ENCODE results near the gene HUWE1.

The HUWE1 gene

DNA sequence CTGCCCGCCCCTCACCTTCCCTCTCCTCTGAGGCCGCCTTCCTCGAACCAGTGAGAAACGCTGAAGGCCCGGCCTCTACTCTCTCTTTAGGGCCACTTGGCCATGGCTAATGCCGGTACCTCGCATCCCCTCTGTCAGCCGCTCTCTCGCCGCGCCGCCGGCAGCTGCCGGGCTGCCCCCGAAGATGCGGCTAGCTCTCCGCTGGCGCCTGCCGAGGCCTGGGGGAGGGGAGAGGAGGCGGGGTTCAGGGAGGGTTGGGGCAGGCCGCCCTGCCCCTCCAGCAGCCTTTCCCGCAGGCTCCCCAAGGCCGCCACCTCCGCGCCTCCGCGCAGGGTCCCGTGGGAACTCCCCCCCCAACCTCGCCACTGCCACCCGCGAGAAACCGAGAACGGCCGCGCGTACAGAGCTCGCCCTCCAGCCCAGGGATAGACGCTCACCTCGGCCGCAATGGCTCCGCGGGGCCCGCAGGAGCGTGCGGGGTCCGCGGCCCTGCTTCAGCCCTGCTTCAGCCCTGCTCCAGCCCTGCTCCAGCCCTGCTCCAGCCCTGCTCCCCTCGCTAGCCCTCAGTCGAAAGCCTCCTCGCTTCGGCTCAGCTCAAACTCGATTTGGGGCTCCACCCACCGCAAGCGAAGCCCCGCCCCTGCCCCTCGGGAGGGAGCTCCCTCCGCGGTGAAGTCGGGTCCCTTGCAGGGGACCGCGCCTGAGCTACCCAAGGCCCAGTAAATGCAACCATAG, at the start of gene HUWE1:
HUWE1 (minus strand) TSS at position 569 of the 735 bp plus-strand sequence. CDS start 32,612 bp downstream, outside the sequence.
- Histone ChIP-seq H3K4me1 (ENCODE audit: insufficient read depth, low read length) (peaks cover 24% of the 10 kb centered on the region), H3K9me3 (ENCODE audit: insufficient read depth, low read length, severe bottlenecking) (no peaks in the 10 kb centered on the region), H3K36me3 (ENCODE audit: insufficient read depth, low read length) (peaks cover 11% of the 10 kb centered on the region), H2AFZ (ENCODE audit: low read depth, low read length) (peak within 1 kb of the TSS; percentile 86), H3K9ac (ENCODE audit: low read depth, low read length) (peak within 1 kb of the TSS; percentile 95), H3K27me3 (ENCODE audit: insufficient read depth, low read length, poor library complexity) (no peaks in the 10 kb centered on the region), H4K20me1 (ENCODE audit: insufficient read depth, low read length) (peaks cover 17% of the 10 kb centered on the region), H3K27ac (ENCODE audit: low read length) (peak within 1 kb of the TSS; percentile 89), H3K4me2 (ENCODE audit: insufficient read depth, low read length) (peak within 1 kb of the TSS; percentile 70), H3K4me3 (ENCODE audit: low read depth in 1 of 2, low read length in 2 of 2) (peak within 1 kb of the TSS; percentile 65 to 75), H3K79me2 (ENCODE audit: insufficient read depth, low read length) (peaks cover 43% of the 10 kb centered on the region)
- TF ChIP-seq, protein P1, sequence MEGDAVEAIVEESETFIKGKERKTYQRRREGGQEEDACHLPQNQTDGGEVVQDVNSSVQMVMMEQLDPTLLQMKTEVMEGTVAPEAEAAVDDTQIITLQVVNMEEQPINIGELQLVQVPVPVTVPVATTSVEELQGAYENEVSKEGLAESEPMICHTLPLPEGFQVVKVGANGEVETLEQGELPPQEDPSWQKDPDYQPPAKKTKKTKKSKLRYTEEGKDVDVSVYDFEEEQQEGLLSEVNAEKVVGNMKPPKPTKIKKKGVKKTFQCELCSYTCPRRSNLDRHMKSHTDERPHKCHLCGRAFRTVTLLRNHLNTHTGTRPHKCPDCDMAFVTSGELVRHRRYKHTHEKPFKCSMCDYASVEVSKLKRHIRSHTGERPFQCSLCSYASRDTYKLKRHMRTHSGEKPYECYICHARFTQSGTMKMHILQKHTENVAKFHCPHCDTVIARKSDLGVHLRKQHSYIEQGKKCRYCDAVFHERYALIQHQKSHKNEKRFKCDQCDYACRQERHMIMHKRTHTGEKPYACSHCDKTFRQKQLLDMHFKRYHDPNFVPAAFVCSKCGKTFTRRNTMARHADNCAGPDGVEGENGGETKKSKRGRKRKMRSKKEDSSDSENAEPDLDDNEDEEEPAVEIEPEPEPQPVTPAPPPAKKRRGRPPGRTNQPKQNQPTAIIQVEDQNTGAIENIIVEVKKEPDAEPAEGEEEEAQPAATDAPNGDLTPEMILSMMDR (IDR thresholded peaks at IDR 0.05; ENCODE audit: borderline replicate concordance, extremely low read depth, low read length, poor library complexity, severe bottlenecking): no peak
- TF ChIP-seq EZH2 (IDR thresholded peaks at IDR 0.05; ENCODE audit: borderline replicate concordance, low read depth, low read length, severe bottlenecking): no peak
- ATAC-seq (ENCODE audit: insufficient read depth, low read depth) (peak; percentile 56), DNase-seq (peak; percentile 90)

DNA sequence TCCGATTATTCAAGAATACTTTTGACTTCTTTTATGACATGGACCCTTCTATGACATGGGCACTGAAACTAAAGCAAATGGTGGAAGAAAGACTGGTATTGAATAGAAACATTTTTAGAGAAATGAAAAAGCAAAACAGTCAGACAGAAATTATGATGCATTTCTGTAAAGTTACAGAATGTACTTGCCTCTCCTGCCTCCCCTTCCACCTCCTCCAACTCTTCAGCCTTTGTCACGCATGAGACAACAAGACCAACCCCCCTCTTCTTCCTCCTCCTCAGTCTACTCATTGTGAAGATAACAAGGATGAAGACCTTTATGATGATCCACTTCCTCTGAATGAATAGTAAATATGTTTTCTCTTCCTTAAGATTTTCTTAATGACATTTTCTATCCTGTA, 46.3 kb upstream of the HUWE1 start:
- DNase-seq (no peak), ATAC-seq (ENCODE audit: insufficient read depth, low read depth) (no peak)
- Histone ChIP-seq H3K9ac (ENCODE audit: low read depth, low read length) (no peak overlapping the region), H3K4me1 (ENCODE audit: insufficient read depth, low read length) (no peaks in the 10 kb centered on the region), H3K27ac (ENCODE audit: low read length) (no peak overlapping the region), H3K27me3 (ENCODE audit: insufficient read depth, low read length, poor library complexity) (no peaks in the 10 kb centered on the region), H4K20me1 (ENCODE audit: insufficient read depth, low read length) (no peaks in the 10 kb centered on the region), H3K4me2 (ENCODE audit: insufficient read depth, low read length) (no peak overlapping the region), H3K4me3 (ENCODE audit: low read depth in 1 of 2, low read length in 2 of 2) (no peak overlapping the region), H3K9me3 (ENCODE audit: insufficient read depth, low read length, severe bottlenecking) (no peaks in the 10 kb centered on the region), H3K36me3 (ENCODE audit: insufficient read depth, low read length) (no peaks in the 10 kb centered on the region), H2AFZ (ENCODE audit: low read depth, low read length) (no peak overlapping the region), H3K79me2 (ENCODE audit: insufficient read depth, low read length) (no peaks in the 10 kb centered on the region)
- no peak for TF ChIP-seq EZH2 (IDR thresholded peaks at IDR 0.05; ENCODE audit: borderline replicate concordance, low read depth, low read length, severe bottlenecking)

GRCh38 chrX:53729751-53730150, 43.2 kb upstream of the HUWE1 start:
- Histone ChIP-seq H3K27ac (ENCODE audit: low read length) (no peak overlapping the region), H3K36me3 (ENCODE audit: insufficient read depth, low read length) (no peaks in the 10 kb centered on the region), H3K27me3 (ENCODE audit: insufficient read depth, low read length, poor library complexity) (no peaks in the 10 kb centered on the region), H3K9me3 (ENCODE audit: insufficient read depth, low read length, severe bottlenecking) (no peaks in the 10 kb centered on the region), H3K4me1 (ENCODE audit: insufficient read depth, low read length) (no peaks in the 10 kb centered on the region), H2AFZ (ENCODE audit: low read depth, low read length) (no peak overlapping the region), H3K79me2 (ENCODE audit: insufficient read depth, low read length) (no peaks in the 10 kb centered on the region), H3K4me3 (ENCODE audit: low read depth in 1 of 2, low read length in 2 of 2) (no peak overlapping the region), H4K20me1 (ENCODE audit: insufficient read depth, low read length) (no peaks in the 10 kb centered on the region), H3K9ac (ENCODE audit: low read depth, low read length) (no peak overlapping the region), H3K4me2 (ENCODE audit: insufficient read depth, low read length) (no peak overlapping the region)
- TF ChIP-seq EZH2 (IDR thresholded peaks at IDR 0.05; ENCODE audit: borderline replicate concordance, low read depth, low read length, severe bottlenecking): no peak
- TF ChIP-seq, protein P1 (IDR thresholded peaks at IDR 0.05; ENCODE audit: borderline replicate concordance, extremely low read depth, low read length, poor library complexity, severe bottlenecking): no peak
- DNase-seq (no peak), ATAC-seq (ENCODE audit: insufficient read depth, low read depth) (no peak)

DNA sequence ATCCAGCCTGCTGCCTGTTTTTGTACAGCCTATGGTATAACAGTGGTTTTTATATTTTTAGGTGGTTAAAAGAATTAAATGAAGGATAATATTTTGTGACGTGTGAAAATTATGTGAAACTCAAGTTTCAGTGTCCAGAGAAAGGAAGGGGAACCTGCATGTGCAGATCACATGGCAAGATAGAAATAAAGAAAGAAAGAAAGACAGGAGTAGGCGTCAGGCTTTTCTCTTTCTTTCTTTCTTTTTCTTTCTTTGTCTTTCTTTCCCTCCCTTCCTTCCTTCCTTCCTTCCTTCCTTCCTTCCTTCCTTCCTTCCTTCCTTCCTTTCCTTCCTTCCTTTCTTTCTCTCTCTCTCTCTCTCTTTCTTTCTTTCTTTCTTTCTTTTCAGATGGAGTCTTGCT, 42.0 kb upstream of the HUWE1 start:
- no peaks in the 10 kb centered on the region for H3K9me3 ChIP-seq (ENCODE audit: insufficient read depth, low read length, severe bottlenecking)
- TF ChIP-seq, protein P1 (IDR thresholded peaks at IDR 0.05; ENCODE audit: borderline replicate concordance, extremely low read depth, low read length, poor library complexity, severe bottlenecking): no peak
- no peak for TF ChIP-seq EZH2 (IDR thresholded peaks at IDR 0.05; ENCODE audit: borderline replicate concordance, low read depth, low read length, severe bottlenecking)
- no peaks in the 10 kb centered on the region for H3K27me3 ChIP-seq (ENCODE audit: insufficient read depth, low read length, poor library complexity)
- H2AFZ ChIP-seq (ENCODE audit: low read depth, low read length): no peak overlapping the region
- no peaks in the 10 kb centered on the region for H3K4me1 ChIP-seq (ENCODE audit: insufficient read depth, low read length)
- H3K9ac ChIP-seq (ENCODE audit: low read depth, low read length): no peak overlapping the region
- no peak for ATAC-seq (ENCODE audit: insufficient read depth, low read depth)
- no peaks in the 10 kb centered on the region for H3K79me2 ChIP-seq (ENCODE audit: insufficient read depth, low read length)
- H3K4me2 ChIP-seq (ENCODE audit: insufficient read depth, low read length): no peak overlapping the region
- H3K4me3 ChIP-seq (ENCODE audit: low read depth in 1 of 2, low read length in 2 of 2): no peak overlapping the region
- no peak overlapping the region for H3K27ac ChIP-seq (ENCODE audit: low read length)
- no peaks in the 10 kb centered on the region for H3K36me3 ChIP-seq (ENCODE audit: insufficient read depth, low read length)
- no peaks in the 10 kb centered on the region for H4K20me1 ChIP-seq (ENCODE audit: insufficient read depth, low read length)
- DNase-seq: no peak
